ENCODE measurements around the gene NCCRP1.

The NCCRP1 gene

GRCh38 chr19:39164289-39164688 is 32.5 kb upstream of the NCCRP1 start:
- no peak for DNase-seq (ENCODE audit: low read depth in 2 of 2)

GRCh38 chr19:39165857-39166256 is 30.9 kb upstream of the NCCRP1 start:
- no peak for DNase-seq (ENCODE audit: low read depth in 2 of 2)

GRCh38 chr19:39166571-39167391 is 30.0 kb upstream of the NCCRP1 start:
- DNase-seq (ENCODE audit: low read depth in 2 of 2) = no peak

GRCh38 chr19:39167461-39168257 is 29.1 kb upstream of the NCCRP1 start:
- DNase-seq (ENCODE audit: low read depth in 2 of 2) = no peak

- DNase-seq (ENCODE audit: low read depth in 2 of 2) = no peak
Measured at GRCh38 chr19:39168258-39169142, 28.3 kb upstream of the NCCRP1 start.

GRCh38 chr19:39169143-39169810 is 27.5 kb upstream of the NCCRP1 start:
- DNase-seq (ENCODE audit: low read depth in 2 of 2) = no peak

- DNase-seq (ENCODE audit: low read depth in 2 of 2) = no peak
Measured at GRCh38 chr19:39170386-39171231, 26.2 kb upstream of the NCCRP1 start.

GRCh38 chr19:39171479-39172465 is 25.0 kb upstream of the NCCRP1 start:
- DNase-seq (ENCODE audit: low read depth in 2 of 2) = no peak

- no peak for DNase-seq (ENCODE audit: low read depth in 2 of 2)
Measured at GRCh38 chr19:39172700-39173501, 23.9 kb upstream of the NCCRP1 start.

GRCh38 chr19:39173502-39173991 is 23.2 kb upstream of the NCCRP1 start:
- no peak for DNase-seq (ENCODE audit: low read depth in 2 of 2)

- no peak for DNase-seq (ENCODE audit: low read depth in 2 of 2)
Measured at GRCh38 chr19:39174142-39174541, 22.6 kb upstream of the NCCRP1 start.

- DNase-seq (ENCODE audit: low read depth in 2 of 2) = no peak
Measured at GRCh38 chr19:39174558-39175544, 21.9 kb upstream of the NCCRP1 start.

- no peak for DNase-seq (ENCODE audit: low read depth in 2 of 2)
Measured at GRCh38 chr19:39175564-39175963, 21.2 kb upstream of the NCCRP1 start.

- no peak for DNase-seq (ENCODE audit: low read depth in 2 of 2)
Measured at GRCh38 chr19:39177110-39177699, 19.6 kb upstream of the NCCRP1 start.

GRCh38 chr19:39177736-39178135 is 19.0 kb upstream of the NCCRP1 start:
- DNase-seq (ENCODE audit: low read depth in 2 of 2) = no peak

GRCh38 chr19:39178296-39179006 is 18.3 kb upstream of the NCCRP1 start:
- no peak for DNase-seq (ENCODE audit: low read depth in 2 of 2)
